Neural cell (in vitro differentiated cells): ENCODE measurements around the gene GPNMB. TPM values are rescaled to one million over a fixed set of nuclear protein-coding genes. Genes with fewer than 3 reads are reported as not detected.

Source experiments
- polyA plus RNA-seq: library from polyadenylated mRNA; depleted of rRNA; stranded (reverse); fragments of >200 nt; gene quantifications from 2 replicates; pipeline ENCODE4 v1.2.3, GENCODE V29; 2014

GPNMB gene
- polyA plus RNA-seq, 1 donor from 2014 or later: not detected

Other genes with a start within 250 kb of the GPNMB start
- gene HYCC1, start 232.6 kb upstream of the GPNMB start, polyA plus RNA-seq: 12.3 and 12.9 TPM in 2 replicates
- gene KLHL7, start 141.0 kb upstream of the GPNMB start, polyA plus RNA-seq: 198 and 206 TPM in 2 replicates
- gene NUP42, start 64.7 kb upstream of the GPNMB start, polyA plus RNA-seq: 106 and 109 TPM in 2 replicates
- gene MALSU1, start 52.6 kb downstream of the GPNMB start, polyA plus RNA-seq: 77.8 and 83.0 TPM in 2 replicates
- gene IGF2BP3, start 223.7 kb downstream of the GPNMB start, polyA plus RNA-seq: 26.3 and 29.6 TPM in 2 replicates